Neutrophil (primary cell): ENCODE measurements around the gene CBR3.

ENCODE experiments used
- H3K27ac ChIP-seq: fragments of 200-600 bp; sonication (generic); 2 replicates; pipeline ENCODE4 v1.5.1; 2016; ENCODE audit warnings: mild to moderate bottlenecking, moderate library complexity
- H3K27me3 ChIP-seq: fragments of 200-600 bp; sonication (generic); 2 replicates; pipeline ENCODE4 v1.6.0; 2016; ENCODE audit warnings: mild to moderate bottlenecking
- H3K36me3 ChIP-seq: fragments of 200-600 bp; sonication (generic); 2 replicates; pipeline ENCODE4 v1.5.1; 2017
- H3K4me1 ChIP-seq, 2 experiments: fragments of 200-600 bp in 1 of 2; sonication (generic) in 1 of 2; 1 replicate in 1 of 2; 2 replicates in 1 of 2; pipeline versions ENCODE4 v1.5.1 to v1.6.1; 2013 to 2016; ENCODE audit warnings: low read depth in 1 of 2, low read length in 1 of 2, mild to moderate bottlenecking in 1 of 2, moderate library complexity in 1 of 2; ENCODE audit not compliant: control insufficient read depth in 1 of 2, insufficient read depth in 1 of 2
- H3K4me3 ChIP-seq, 2 experiments: fragments of 200-600 bp in 1 of 2; sonication (generic) in 1 of 2; 1 replicate in 1 of 2; 2 replicates in 1 of 2; pipeline ENCODE4 v1.5.1; 2013 to 2016; ENCODE audit warnings: low read depth in 1 of 2, low read length in 1 of 2, mild to moderate bottlenecking in 1 of 2, moderate library complexity in 1 of 2
- H3K9me3 ChIP-seq: fragments of 200-600 bp; sonication (generic); 2 replicates; pipeline ENCODE4 v1.5.1; 2016
- CTCF ChIP-seq: fragments of 200-600 bp; sonication (generic); IDR thresholded peaks from 2 replicates; pipeline ENCODE4 v1.5.1; 2016; ENCODE audit warnings: antibody characterized with exemption

The CBR3 gene

DNA sequence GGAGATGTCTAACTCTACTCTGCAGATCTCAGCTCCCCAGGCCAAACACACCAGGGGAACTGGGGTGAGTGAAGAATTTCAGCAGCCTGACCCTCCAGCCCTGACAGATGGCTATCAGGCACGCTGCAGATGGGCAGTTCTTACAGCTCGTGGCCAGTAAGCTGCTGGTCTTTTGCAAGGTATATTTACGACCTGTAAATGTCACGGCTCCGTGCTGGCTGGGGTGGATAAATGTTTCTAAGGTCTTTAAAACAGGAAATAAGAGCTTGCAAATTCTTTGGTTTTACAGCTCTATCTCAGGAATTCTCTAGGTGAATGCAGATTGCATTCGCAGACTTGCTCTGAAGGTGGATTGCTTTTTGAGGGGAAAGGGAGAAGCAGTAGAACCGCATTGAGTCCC lies 31.8 kb downstream of the CBR3 start:
- H3K36me3 ChIP-seq, result peaks cover 4% of the 10 kb centered on the region

DNA sequence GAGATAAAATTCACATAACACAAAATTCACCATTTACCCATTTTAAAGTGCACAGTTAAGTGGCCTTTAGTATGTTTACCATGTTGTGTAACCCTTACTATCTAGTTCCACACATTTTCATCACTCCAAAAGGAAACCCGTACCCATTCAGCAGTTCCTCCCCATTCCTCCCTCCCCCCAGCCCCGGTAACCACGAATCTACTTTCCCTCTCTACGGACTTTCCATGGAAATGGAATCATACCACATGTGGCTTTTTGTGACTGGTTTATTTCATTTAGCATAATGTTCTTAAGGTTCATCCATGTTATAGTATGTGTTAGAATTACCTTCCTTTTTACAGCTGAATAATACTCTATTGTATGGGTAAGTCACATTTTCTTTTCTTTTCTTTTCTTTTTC lies 32.7 kb downstream of the CBR3 start:
- Histone ChIP-seq H3K27ac (peak overlapping the region; percentile 72), H3K36me3 (peaks cover 4% of the 10 kb centered on the region), H3K27me3 (no peaks in the 10 kb centered on the region), H3K4me3 (no peak overlapping the region), H3K4me1 (peaks cover 68 to 87% of the 10 kb centered on the region in 2 experiments), H3K9me3 (no peaks in the 10 kb centered on the region)
- no peak for TF ChIP-seq CTCF

More for the DNA sequence above, 31.8 kb downstream of the CBR3 start:
- Histone ChIP-seq H3K9me3 (no peaks in the 10 kb centered on the region), H3K4me3 (no peak overlapping the region), H3K4me1 (peaks cover 70 to 84% of the 10 kb centered on the region in 2 experiments), H3K27ac (peak overlapping the region; percentile 72), H3K27me3 (no peaks in the 10 kb centered on the region)
- no peak for TF ChIP-seq CTCF

DNA sequence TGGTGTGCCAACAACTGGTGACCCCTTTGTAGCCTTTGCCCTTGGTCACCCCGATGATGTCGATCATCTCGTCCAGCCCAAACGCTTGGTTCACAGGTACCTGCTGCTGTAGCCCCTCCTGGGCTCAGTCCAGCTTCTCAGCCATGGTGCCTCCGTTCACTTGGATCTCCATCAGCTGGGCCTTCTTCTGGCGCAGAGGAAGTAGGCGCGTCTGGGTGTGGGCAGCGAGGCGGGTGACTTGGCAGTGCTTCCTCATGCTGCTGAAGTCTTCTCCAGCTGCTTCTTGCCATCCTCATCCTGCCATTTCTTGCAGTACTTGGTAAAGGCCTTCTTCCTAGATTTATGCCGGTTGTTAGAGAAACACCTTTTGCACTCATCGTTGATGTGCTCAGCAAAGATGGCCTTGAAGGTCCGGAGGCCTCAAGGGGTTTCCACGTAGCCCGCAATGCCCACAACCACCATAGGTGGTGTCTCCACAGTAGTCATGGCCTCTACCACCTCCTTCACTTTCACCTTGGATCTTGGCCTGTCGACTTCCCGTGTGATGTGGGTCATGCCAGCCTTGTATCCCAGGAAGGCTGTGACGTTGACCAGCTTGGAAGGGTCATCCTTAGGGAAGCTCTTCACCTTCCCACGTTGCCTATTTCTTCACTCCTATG lies 34.7 kb downstream of the CBR3 start:
- TF ChIP-seq CTCF, result peak; percentile 28
- Histone ChIP-seq H3K36me3 (peaks cover 4% of the 10 kb centered on the region), H3K9me3 (no peaks in the 10 kb centered on the region), H3K4me3 (no peak overlapping the region), H3K27ac (peak overlapping the region; percentile 79), H3K27me3 (no peaks in the 10 kb centered on the region), H3K4me1 (peaks cover 60 to 82% of the 10 kb centered on the region in 2 experiments)

DNA sequence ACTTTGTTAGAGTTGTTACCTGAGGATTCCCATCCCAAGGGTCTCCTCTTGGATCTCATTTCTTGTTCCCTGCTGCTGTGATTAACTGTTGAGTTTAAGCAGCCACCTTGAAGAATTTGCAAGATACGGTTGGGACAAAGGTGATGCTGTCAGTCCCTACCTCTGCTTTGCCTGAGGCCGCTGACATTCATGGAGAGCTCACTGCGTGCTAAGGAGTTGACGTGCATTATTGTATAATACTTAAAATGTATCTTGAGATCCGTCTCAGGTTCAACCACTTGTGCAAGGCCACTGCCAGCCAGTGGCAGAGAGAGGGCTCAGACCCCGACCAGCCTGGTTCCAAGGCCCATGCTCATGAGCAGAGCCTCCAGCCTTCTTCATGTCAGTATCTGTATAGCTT lies 35.9 kb downstream of the CBR3 start:
- H3K27me3 ChIP-seq, result no peaks in the 10 kb centered on the region
- H3K36me3 ChIP-seq, result no peaks in the 10 kb centered on the region
- H3K27ac ChIP-seq, result peak overlapping the region; percentile 83
- no peak for TF ChIP-seq CTCF
- H3K4me3 ChIP-seq, result no peak overlapping the region
- no peaks in the 10 kb centered on the region for H3K9me3 ChIP-seq
- peaks cover 58 to 76% of the 10 kb centered on the region in 2 experiments for H3K4me1 ChIP-seq

GRCh38 chr21:36171336-36171735 lies 36.5 kb downstream of the CBR3 start:
- no peaks in the 10 kb centered on the region for H3K36me3 ChIP-seq
- no peak for TF ChIP-seq CTCF
- peak overlapping the region; percentile 83 for H3K27ac ChIP-seq
- H3K9me3 ChIP-seq, result no peaks in the 10 kb centered on the region
- H3K27me3 ChIP-seq, result no peaks in the 10 kb centered on the region
- H3K4me1 ChIP-seq, result peaks cover 54 to 71% of the 10 kb centered on the region in 2 experiments
- H3K4me3 ChIP-seq, result no peak overlapping the region
